ENCODE data around the gene PRTFDC1. TPM values are rescaled to one million over a fixed set of nuclear protein-coding genes. Genes with fewer than 3 reads are reported as not detected.

The PRTFDC1 gene
- polyA plus RNA-seq, 1 experiment = 46.8 TPM

GRCh38 chr10:24983946-24984345, 31.5 kb upstream of the PRTFDC1 start:
- no peaks in the 10 kb centered on the region for H3K27me3 ChIP-seq (ENCODE audit: control insufficient read depth, insufficient read depth, low read length)
- ChIA-PET POLR2A (no interaction called here), CTCF (interaction anchor here (0.7 kb wide), 1 partner anchor 88 kb away, joined by 3 read pairs; no protein-coding TSS in a partner anchor)
- no peak overlapping the region for H3K4me3 ChIP-seq (ENCODE audit: low read depth, low read length)
- H3K27ac ChIP-seq (ENCODE audit: low read depth, low read length) = no peak overlapping the region
- TF ChIP-seq CTCF (IDR thresholded peaks at IDR 0.05; ENCODE audit: low read depth, low read length) = no peak
- no peak for DNase-seq (ENCODE audit: low read depth, low spot score)
- no peaks in the 10 kb centered on the region for H3K9me3 ChIP-seq (ENCODE audit: control insufficient read depth, insufficient read depth, low read length)

GRCh38 chr10:24983130-24983529, 30.7 kb upstream of the PRTFDC1 start:
- H3K27me3 ChIP-seq (ENCODE audit: control insufficient read depth, insufficient read depth, low read length) = no peaks in the 10 kb centered on the region
- POLR2A ChIA-PET = no interaction called here
- H3K27ac ChIP-seq (ENCODE audit: low read depth, low read length) = no peak overlapping the region
- DNase-seq (ENCODE audit: low read depth, low spot score) = no peak
- no peak overlapping the region for H3K4me3 ChIP-seq (ENCODE audit: low read depth, low read length)
- TF ChIP-seq CTCF (IDR thresholded peaks at IDR 0.05; ENCODE audit: low read depth, low read length) = no peak
- no peaks in the 10 kb centered on the region for H3K9me3 ChIP-seq (ENCODE audit: control insufficient read depth, insufficient read depth, low read length)
- CTCF ChIA-PET = no interaction called here

GRCh38 chr10:24982319-24983112, 30.1 kb upstream of the PRTFDC1 start:
- DNase-seq (ENCODE audit: low read depth, low spot score) = no peak
- no peak for TF ChIP-seq CTCF (IDR thresholded peaks at IDR 0.05; ENCODE audit: low read depth, low read length)
- no peak overlapping the region for H3K4me3 ChIP-seq (ENCODE audit: low read depth, low read length)
- no peak overlapping the region for H3K27ac ChIP-seq (ENCODE audit: low read depth, low read length)
- ChIA-PET POLR2A (no interaction called here), CTCF (interaction anchor here (3.1 kb wide), 1 partner anchor 99 kb away, joined by 9 read pairs; no protein-coding TSS in a partner anchor)
- no peaks in the 10 kb centered on the region for H3K9me3 ChIP-seq (ENCODE audit: control insufficient read depth, insufficient read depth, low read length)
- no peaks in the 10 kb centered on the region for H3K27me3 ChIP-seq (ENCODE audit: control insufficient read depth, insufficient read depth, low read length)

GRCh38 chr10:24981161-24981710, 28.8 kb upstream of the PRTFDC1 start:
- Histone ChIP-seq H3K27ac (ENCODE audit: low read depth, low read length) (no peak overlapping the region), H3K27me3 (ENCODE audit: control insufficient read depth, insufficient read depth, low read length) (no peaks in the 10 kb centered on the region), H3K9me3 (ENCODE audit: control insufficient read depth, insufficient read depth, low read length) (no peaks in the 10 kb centered on the region), H3K4me3 (ENCODE audit: low read depth, low read length) (no peak overlapping the region)
- no peak for TF ChIP-seq CTCF (IDR thresholded peaks at IDR 0.05; ENCODE audit: low read depth, low read length)
- CTCF ChIA-PET = interaction anchor here (0.7 to 3.1 kb wide), 2 partner anchors 11 to 100 kb away, joined by 3 to 9 read pairs; no protein-coding TSS in a partner anchor
- DNase-seq (ENCODE audit: low read depth, low spot score) = no peak
- POLR2A ChIA-PET = interaction anchor here (0.6 kb wide), 1 partner anchor 10 kb away, joined by 3 read pairs; no protein-coding TSS in a partner anchor

GRCh38 chr10:24979685-24980084, 27.3 kb upstream of the PRTFDC1 start:
- TF ChIP-seq CTCF (IDR thresholded peaks at IDR 0.05; ENCODE audit: low read depth, low read length) = no peak

More at GRCh38 chr10:24979685-24980084, 27.3 kb upstream of the PRTFDC1 start:
- Histone ChIP-seq H3K27ac (ENCODE audit: low read depth, low read length) (no peak overlapping the region), H3K27me3 (ENCODE audit: control insufficient read depth, insufficient read depth, low read length) (no peaks in the 10 kb centered on the region), H3K9me3 (ENCODE audit: control insufficient read depth, insufficient read depth, low read length) (no peaks in the 10 kb centered on the region), H3K4me3 (ENCODE audit: low read depth, low read length) (no peak overlapping the region)
- POLR2A ChIA-PET = no interaction called here
- CTCF ChIA-PET = interaction anchor here (3.1 kb wide), 1 partner anchor 102 kb away, joined by 9 read pairs; no protein-coding TSS in a partner anchor
- DNase-seq (ENCODE audit: low read depth, low spot score) = no peak

All from AG04450 (cell line).